Activated naive CD8-positive, alpha-beta T cell treated with anti-CD3 and anti-CD28 coated beads for 36 hours (primary cell): ENCODE results near the gene IFI16. TPM values are rescaled to one million over a fixed set of nuclear protein-coding genes. Genes with fewer than 3 reads are reported as not detected.

Experiments
- DNase-seq: peaks from one replicate; pipeline ENCODE4 v3.0.0; 2021
- H3K27ac Mint-ChIP-seq: one replicate; pipeline ENCODE4 v1.8.0; 2022; ENCODE audit warnings: mild to moderate bottlenecking, moderate library complexity, mixed read lengths
- H3K27me3 Mint-ChIP-seq: one replicate; pipeline ENCODE4 v1.8.0; 2022; ENCODE audit warnings: mild to moderate bottlenecking, mixed read lengths
- H3K36me3 Mint-ChIP-seq: one replicate; pipeline ENCODE4 v1.8.0; 2021; ENCODE audit warnings: mild to moderate bottlenecking, mixed read lengths
- H3K4me1 Mint-ChIP-seq: one replicate; pipeline ENCODE4 v1.8.0; 2021; ENCODE audit warnings: mixed read lengths
- H3K4me3 Mint-ChIP-seq: one replicate; pipeline ENCODE4 v1.8.0; 2022; ENCODE audit warnings: mild to moderate bottlenecking, moderate library complexity, mixed read lengths
- H3K9me3 Mint-ChIP-seq: one replicate; pipeline ENCODE4 v1.8.0; 2022; ENCODE audit warnings: mixed read lengths
- total RNA-seq, 2 experiments: library from RNA; stranded (reverse); gene quantifications; one replicate each; pipeline ENCODE4 v1.2.3, GENCODE V29; 2021

IFI16 gene
- total RNA-seq, 2 experiments from 2014 or later = 292 to 296 TPM

DNA sequence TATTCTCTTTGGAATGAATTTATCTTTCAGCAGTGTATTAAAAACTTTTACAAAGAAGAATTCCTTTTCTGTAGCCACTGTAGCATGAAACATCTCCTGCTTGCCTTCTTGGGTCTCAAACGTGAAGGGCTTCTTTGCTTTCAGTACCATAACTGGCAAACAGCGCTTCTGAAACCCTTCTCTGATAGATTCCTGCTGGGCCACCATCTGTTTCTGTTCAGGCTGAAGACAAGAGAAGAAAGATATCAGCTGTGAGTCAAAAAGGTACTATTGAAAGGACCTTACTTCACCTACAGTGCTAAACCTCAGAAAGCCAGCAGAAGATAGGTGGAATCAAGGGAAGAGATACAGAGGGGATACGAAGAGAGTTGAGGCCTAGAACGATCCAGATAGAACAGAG, 56.4 kb downstream of the IFI16 start:
- Mint-ChIP-seq H3K36me3 (no peaks in the 10 kb centered on the region), H3K27ac (no peak overlapping the region), H3K9me3 (no peaks in the 10 kb centered on the region)

DNA sequence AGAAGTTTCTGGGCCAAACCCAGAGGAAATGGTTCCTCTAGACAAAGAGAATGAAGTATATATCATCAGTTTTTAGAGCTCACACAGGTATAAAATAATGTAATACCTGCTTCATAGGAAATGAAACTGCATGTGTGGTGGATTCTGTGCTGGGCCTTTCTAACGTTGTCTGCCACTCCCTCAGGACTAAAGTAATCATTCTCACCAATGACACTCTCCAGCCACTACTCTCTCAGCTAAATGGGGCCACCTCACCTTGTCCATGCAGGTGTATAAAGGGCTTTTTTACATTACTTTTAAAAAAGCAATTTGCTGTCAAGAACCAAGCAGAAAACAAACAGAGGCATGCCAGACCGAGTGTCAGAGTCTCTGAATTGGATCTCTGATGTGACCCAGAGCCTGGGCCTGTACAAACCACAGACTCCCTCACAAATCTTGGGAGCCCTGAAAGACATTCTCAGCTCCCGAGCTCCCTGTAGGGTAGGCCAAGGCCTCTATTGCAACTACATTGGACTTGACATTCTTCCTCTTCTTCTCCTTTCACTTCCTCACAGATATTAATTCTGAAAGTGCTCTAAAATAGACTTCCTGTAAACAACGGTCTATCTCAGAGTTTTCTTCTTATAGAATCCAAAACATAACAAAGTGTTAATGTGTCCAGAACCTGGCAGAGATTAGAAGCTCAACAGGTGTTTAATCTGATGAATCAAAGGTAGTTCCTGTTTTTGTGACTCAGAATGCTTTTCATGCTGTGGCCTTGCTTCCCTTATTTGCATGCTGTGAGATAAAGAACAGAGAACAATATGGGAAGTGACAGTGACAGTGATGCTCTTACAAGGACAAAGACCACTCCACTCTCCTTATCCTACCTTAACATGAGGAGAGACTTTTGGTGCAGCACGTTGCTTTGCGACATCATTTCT, 58.3 kb downstream of the IFI16 start:
- no peak for DNase-seq
- Mint-ChIP-seq H3K4me1 (peaks cover 15% of the 10 kb centered on the region), H3K36me3 (no peaks in the 10 kb centered on the region), H3K27ac (peak overlapping the region; percentile 69), H3K27me3 (peaks cover 6% of the 10 kb centered on the region), H3K4me3 (peak overlapping the region; percentile 33), H3K9me3 (no peaks in the 10 kb centered on the region)

More for the DNA sequence above, 56.4 kb downstream of the IFI16 start:
- DNase-seq = no peak
- no peak overlapping the region for H3K4me3 Mint-ChIP-seq
- H3K27me3 Mint-ChIP-seq = no peaks in the 10 kb centered on the region
- peaks cover 15% of the 10 kb centered on the region for H3K4me1 Mint-ChIP-seq

DNA sequence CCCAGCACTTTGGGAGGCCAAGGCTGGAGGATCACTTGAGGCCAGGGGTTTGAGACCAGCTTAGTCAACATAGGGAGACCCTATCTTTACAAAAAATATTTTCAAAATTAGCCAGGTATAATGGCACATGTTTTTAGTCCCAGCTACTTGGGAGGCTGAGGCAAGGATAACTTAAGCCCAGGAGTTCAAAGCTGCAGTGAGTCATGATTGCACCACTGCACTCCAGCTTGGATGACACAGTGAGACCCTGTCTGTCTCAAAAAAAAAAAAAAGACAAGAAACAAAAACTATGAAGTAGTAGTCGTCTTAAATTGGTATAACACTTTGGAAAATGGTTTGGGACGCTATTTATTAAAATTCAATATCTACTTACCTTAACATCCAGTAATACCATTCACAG, 59.2 kb downstream of the IFI16 start:
- DNase-seq = no peak
- Mint-ChIP-seq H3K9me3 (no peaks in the 10 kb centered on the region), H3K4me3 (no peak overlapping the region), H3K27me3 (peaks cover 6% of the 10 kb centered on the region), H3K27ac (no peak overlapping the region), H3K36me3 (no peaks in the 10 kb centered on the region), H3K4me1 (peaks cover 15% of the 10 kb centered on the region)

DNA sequence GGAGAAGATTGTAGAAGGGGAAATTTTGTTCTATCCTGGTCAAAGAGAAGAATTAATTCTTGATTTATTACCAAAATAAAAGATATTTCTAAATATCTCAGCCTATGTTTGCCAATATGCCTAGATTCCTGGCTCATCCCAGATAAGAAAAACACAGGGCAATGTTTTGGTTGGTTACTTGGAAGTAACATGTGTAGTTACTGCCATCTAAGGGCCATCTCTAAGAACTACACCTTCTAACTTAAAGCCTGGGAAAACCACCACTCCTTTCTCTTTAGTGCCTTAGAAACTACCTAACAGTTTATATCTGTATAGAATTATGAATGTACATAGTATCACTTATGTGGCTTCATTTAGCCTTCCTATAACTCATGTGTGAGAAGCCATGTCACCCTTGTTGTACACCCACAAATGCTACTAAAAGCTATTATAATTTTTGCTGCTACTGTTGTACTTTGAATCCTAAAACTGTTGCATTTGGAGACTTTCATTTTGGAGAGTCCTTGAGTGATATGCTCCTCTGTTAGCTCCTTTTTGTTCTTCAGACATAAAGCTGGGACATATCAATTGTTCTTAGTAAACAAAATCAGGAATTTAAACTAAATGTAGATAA, 62.4 kb downstream of the IFI16 start:
- peaks cover 13% of the 10 kb centered on the region for H3K27me3 Mint-ChIP-seq
- no peaks in the 10 kb centered on the region for H3K9me3 Mint-ChIP-seq
- H3K4me3 Mint-ChIP-seq = no peak overlapping the region
- no peak overlapping the region for H3K27ac Mint-ChIP-seq
- no peak for DNase-seq
- no peaks in the 10 kb centered on the region for H3K36me3 Mint-ChIP-seq
- H3K4me1 Mint-ChIP-seq = peaks cover 22% of the 10 kb centered on the region

DNA sequence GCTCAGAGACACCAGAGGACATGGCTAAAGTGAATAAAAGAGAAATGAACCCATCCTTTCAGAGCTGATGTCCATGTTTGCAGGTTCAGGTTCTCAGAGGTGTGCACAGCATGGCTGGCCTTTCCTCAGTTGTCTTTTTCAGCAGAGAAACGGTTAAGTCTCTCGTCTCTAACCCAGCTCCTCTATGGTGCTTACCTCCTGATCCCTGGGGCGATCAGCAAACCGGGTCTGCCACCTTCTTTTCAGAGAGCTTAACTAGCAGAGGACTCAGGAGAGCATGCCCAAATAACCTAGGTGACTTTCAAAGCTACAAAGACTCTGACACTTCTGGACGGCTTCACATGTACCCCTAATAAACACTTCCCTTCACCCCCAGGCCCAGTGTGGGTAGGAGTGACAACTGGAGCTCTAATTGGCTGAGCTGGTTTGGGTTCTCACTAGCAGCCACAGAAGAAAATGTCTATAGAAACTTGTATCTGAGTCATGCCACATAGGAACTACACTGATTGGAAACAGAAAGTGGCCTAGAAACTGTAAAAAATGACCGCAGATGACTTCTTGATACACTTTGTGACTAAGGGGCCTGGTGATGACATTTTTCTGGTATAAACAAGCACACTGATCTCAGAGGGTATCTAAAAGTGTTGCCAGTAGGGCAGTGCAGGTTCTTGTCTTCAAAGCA, 66.9 kb downstream of the IFI16 start, which contains the start of gene AIM2:
TSS of gene AIM2 (minus strand) at position 329 of the 682 bp plus-strand sequence. CDS start 3,267 bp downstream, outside the sequence.
- no peaks in the 10 kb centered on the region for H3K9me3 Mint-ChIP-seq
- peak; percentile 50 for DNase-seq
- peak within 1 kb of the TSS; percentile 53 for H3K4me3 Mint-ChIP-seq
- H3K4me1 Mint-ChIP-seq = peaks cover 23% of the 10 kb centered on the region
- no peaks in the 10 kb centered on the region for H3K36me3 Mint-ChIP-seq
- H3K27ac Mint-ChIP-seq = peak within 1 kb of the TSS; percentile 96
- H3K27me3 Mint-ChIP-seq = peaks cover 19% of the 10 kb centered on the region

DNA sequence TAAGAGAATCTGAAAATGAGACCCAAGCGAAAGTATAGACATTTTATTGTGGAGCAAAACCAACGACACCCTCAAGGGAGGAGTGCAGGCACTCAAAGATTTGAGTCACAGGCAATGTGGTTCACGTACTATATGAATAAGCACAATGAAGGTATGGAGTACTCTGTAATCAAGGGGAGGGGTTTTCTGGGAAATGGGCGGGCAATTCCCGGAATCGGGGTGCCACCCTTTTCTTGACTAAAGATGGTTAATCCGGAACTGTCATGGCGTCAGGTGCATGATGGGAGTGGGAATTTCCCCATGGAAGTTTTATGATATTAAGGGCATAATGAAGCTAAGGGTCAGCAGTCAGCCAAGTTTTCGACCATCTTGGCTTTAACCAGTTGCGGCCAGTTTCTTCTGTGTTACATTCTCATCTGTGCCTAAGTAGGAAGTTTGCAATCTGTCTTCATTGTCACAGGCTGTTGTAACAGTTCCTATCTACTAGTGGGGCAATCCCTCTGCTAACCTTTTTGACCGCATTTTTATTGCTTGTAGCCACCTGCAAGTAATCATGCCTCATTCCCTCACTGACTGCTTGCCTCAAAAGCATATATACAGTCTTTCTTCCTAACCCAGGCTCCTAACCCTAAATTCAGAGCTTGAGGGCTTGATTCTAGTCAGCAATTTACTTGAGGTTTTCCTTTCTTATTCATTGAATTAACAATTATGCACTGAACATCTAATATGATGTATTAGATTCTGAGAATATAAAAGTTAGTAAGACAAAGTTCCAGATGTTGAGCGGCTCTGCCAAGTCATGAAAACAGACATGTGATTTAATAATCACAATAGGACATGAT, 67.6 kb downstream of the IFI16 start:
- Mint-ChIP-seq H3K4me1 (peaks cover 23% of the 10 kb centered on the region), H3K9me3 (no peaks in the 10 kb centered on the region), H3K36me3 (no peaks in the 10 kb centered on the region), H3K27me3 (peaks cover 17% of the 10 kb centered on the region), H3K27ac (peak overlapping the region; percentile 96), H3K4me3 (peak overlapping the region; percentile 53)
- peak; percentile 85 for DNase-seq

DNA sequence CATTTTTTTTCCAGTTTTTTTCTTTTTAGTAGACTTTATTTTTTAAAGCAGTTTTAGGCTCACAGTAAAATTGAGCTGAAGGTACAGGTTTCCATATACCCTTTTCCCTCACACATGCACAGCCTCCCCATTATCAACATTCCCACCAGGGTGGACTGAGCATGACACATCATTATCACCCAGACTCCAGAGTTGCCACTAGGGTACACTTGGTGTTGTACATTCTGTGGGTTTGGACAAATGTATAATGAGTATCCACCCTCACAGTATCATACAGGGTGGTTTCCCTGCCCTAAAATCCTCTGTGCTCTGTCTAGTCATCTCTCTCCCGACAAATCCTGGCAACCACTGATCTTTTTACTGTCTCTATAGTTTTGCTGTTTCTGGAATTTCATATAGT, 69.8 kb downstream of the IFI16 start:
- peaks cover 17% of the 10 kb centered on the region for H3K27me3 Mint-ChIP-seq
- H3K27ac Mint-ChIP-seq = no peak overlapping the region
- no peak for DNase-seq
- H3K4me3 Mint-ChIP-seq = no peak overlapping the region
- no peaks in the 10 kb centered on the region for H3K9me3 Mint-ChIP-seq
- H3K36me3 Mint-ChIP-seq = no peaks in the 10 kb centered on the region
- peaks cover 23% of the 10 kb centered on the region for H3K4me1 Mint-ChIP-seq

DNA sequence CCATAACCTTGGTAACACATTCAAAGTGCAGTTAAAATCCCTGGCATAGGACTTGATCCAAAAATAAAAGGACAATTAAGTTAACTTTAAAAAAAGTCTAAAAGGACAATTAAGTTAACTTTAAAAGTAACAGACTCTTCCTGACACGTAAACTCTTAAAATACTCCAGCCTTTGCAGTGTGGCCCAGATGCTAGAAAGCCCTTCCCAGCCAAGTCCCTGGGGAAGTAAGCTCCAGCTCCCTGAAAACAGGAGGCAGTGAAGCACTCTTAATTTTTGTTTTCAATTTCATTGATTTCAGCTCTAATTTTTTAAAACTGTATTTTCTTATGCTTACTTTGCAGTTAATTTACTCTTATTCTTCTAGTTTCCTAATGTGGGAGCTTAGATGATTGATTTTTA, 71.9 kb downstream of the IFI16 start:
- no peaks in the 10 kb centered on the region for H3K9me3 Mint-ChIP-seq
- no peak overlapping the region for H3K27ac Mint-ChIP-seq
- H3K4me1 Mint-ChIP-seq = peaks cover 17% of the 10 kb centered on the region
- peaks cover 10% of the 10 kb centered on the region for H3K27me3 Mint-ChIP-seq
- DNase-seq = no peak
- no peak overlapping the region for H3K4me3 Mint-ChIP-seq
- H3K36me3 Mint-ChIP-seq = no peaks in the 10 kb centered on the region

DNA sequence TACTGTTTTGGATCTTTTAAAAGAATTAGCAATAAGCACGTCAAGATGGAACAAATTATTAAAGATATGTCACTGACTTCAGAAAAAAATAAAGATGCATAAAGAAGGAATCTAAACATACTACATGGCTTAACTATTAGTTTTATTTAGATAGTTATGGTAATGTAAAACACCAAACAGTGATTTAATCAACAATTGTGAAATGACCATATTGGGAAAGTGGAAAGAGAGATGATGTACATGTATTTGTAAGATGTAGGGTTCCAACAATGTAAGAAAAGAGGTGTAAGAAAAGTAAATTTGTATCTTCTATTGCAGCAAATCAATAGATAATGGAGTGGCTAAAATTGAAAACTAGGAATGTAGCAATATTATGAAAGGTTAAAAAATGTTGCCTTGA, 73.3 kb downstream of the IFI16 start:
- H3K36me3 Mint-ChIP-seq = no peaks in the 10 kb centered on the region
- H3K27me3 Mint-ChIP-seq = peaks cover 11% of the 10 kb centered on the region
- H3K27ac Mint-ChIP-seq = no peak overlapping the region
- peaks cover 6% of the 10 kb centered on the region for H3K4me1 Mint-ChIP-seq
- no peak overlapping the region for H3K4me3 Mint-ChIP-seq
- no peaks in the 10 kb centered on the region for H3K9me3 Mint-ChIP-seq
- no peak for DNase-seq

DNA sequence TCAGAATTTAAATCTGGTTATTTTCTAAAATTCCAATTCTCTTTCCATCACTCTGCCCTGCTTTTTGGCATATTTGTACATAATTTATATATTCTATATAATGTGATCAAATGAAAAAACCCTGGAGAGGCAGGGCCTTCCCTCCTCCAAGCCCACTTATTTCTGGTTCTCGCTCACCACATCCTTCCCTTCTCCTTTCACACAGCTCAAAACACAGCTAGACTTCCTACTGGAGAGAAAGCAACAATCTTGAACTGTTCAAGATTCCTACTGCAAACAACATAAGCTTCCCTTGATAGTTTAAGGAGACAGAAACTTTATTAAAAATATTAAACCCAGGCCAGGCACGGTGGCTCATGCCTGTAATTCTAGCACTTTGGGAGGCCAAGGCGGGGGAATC, 74.4 kb downstream of the IFI16 start:
- Mint-ChIP-seq H3K4me1 (peaks cover 11% of the 10 kb centered on the region), H3K9me3 (no peaks in the 10 kb centered on the region), H3K27ac (no peak overlapping the region), H3K36me3 (no peaks in the 10 kb centered on the region), H3K4me3 (no peak overlapping the region), H3K27me3 (peaks cover 10% of the 10 kb centered on the region)
- no peak for DNase-seq

DNA sequence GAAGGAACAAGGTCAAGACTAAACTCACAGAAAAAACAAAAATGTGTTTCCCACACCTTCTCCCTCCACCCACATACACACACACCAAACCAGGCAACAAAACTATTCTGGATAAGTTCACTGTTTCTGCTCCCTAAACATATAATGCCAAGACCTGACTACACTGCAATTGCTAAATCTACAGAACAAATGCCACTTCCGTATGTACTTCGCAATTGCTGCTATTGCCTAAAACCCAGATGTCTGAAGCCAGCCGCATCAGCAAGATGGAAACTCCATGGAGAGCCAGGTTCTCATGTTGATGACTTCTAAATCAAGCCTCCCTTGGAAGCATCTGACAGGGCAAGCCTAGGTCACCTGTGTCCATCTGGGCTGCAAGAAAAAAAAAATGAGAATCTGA, 75.2 kb downstream of the IFI16 start:
- DNase-seq = no peak
- H3K4me1 Mint-ChIP-seq = peaks cover 12% of the 10 kb centered on the region
- no peaks in the 10 kb centered on the region for H3K36me3 Mint-ChIP-seq
- no peak overlapping the region for H3K27ac Mint-ChIP-seq
- H3K4me3 Mint-ChIP-seq = no peak overlapping the region
- no peaks in the 10 kb centered on the region for H3K9me3 Mint-ChIP-seq
- H3K27me3 Mint-ChIP-seq = peaks cover 10% of the 10 kb centered on the region

DNA sequence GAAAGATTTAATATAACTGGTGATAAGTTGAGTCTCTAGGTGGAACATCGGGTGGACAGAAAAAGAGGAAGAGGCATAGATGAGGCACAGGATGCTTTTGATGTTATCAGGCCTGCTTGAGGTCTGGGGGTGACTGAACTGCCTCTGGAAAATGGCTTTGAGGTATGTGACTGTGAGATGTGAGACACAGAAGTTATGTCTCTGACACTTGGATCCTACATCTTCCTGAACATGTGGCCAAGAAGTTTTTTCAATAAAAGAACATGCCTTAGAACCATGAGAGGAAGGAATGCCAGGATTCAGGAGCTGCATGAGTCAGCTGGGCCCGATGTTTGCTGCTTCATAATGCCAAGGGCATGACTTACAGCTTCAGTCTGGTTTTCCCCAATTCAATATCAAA, 78.3 kb downstream of the IFI16 start:
- Mint-ChIP-seq H3K36me3 (no peaks in the 10 kb centered on the region), H3K9me3 (no peaks in the 10 kb centered on the region), H3K4me1 (peaks cover 31% of the 10 kb centered on the region), H3K4me3 (no peak overlapping the region), H3K27me3 (peaks cover 7% of the 10 kb centered on the region), H3K27ac (no peak overlapping the region)
- no peak for DNase-seq

DNA sequence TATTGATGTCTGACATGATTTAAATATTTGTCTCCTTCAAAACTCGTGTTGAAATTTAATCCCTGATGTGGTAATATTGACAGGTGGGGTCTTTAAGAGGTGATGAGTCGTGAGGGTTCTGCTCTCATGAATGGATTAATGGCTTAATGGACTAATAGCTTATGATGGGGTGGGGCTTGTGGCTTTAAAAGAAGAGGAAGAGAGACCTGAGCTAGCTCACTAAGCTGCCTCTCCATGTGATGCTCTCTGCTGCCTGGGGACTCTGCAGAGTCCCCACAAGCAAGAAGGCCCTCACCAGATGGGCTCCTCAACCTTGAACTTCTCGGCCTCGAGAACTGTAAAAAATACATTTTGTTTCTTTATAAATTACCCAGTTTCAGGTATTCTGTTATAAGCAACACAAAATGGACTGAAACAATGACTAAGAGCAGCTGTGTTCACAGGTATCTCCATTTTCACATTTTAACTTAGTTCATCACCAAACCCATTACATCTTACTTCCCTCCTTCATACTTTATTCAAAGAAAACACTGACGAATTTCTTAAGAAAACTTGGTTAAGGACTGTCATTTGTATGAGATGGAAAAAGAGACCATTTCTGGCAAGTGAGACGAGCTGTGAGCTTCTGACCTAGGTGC, 79.0 kb downstream of the IFI16 start:
- Mint-ChIP-seq H3K4me1 (peaks cover 31% of the 10 kb centered on the region), H3K36me3 (no peaks in the 10 kb centered on the region), H3K27me3 (peaks cover 6% of the 10 kb centered on the region), H3K4me3 (no peak overlapping the region), H3K9me3 (no peaks in the 10 kb centered on the region), H3K27ac (no peak overlapping the region)
- no peak for DNase-seq

DNA sequence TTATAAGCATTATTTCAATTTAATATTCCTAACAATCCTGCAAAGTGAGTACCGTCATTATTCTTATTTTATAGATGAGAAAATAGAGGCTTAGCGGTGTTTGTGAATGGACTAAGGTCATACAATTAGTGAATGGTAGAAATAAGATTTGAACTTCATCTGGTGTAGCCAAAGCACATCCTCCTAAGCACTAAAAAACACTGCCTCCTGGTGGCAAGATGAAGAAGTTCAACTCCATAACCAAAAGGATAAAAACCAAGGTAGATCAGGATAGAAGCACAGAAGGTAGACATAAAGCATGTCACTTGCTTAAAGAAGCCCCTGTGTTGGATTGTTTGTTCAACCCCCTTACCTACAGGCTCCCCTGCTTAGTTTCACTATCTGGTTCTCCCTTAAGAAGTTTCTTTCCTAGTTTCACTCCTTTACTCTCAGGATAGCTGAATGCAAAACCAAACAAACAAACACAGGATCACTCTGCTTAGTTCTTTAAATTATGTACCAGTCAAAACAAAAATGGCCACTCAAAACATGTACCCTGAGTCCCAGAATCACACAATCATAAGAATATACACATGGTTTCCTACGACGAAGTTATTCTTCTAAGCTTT, 79.6 kb downstream of the IFI16 start:
- H3K27ac Mint-ChIP-seq = no peak overlapping the region
- H3K27me3 Mint-ChIP-seq = peaks cover 6% of the 10 kb centered on the region
- no peaks in the 10 kb centered on the region for H3K9me3 Mint-ChIP-seq
- H3K36me3 Mint-ChIP-seq = no peaks in the 10 kb centered on the region
- peaks cover 31% of the 10 kb centered on the region for H3K4me1 Mint-ChIP-seq
- no peak overlapping the region for H3K4me3 Mint-ChIP-seq
- DNase-seq = no peak
